H1 (cell line): Measurements from ENCODE around the gene NEB. TPM values are rescaled to one million over a fixed set of nuclear protein-coding genes. Genes with fewer than 3 reads are reported as not detected.

Source experiments
- ASH2L ChIP-seq: fragments of 200-600, 300-600 bp; sonication (generic); IDR thresholded peaks from one replicate; pipeline ENCODE4 v1.7.1; 2017; ENCODE audit warnings: low read length
- CBX5 ChIP-seq: fragments of 300-800, 300-1000 bp; sonication (generic); IDR thresholded peaks from 2 replicates; pipeline ENCODE4 v1.7.1; 2016; ENCODE audit warnings: antibody characterized with exemption, low read length, low read depth
- FOSL1 ChIP-seq: IDR thresholded peaks from 2 replicates; pipeline ENCODE4 v1.6.1; 2011; ENCODE audit warnings: mild to moderate bottlenecking, low read depth, low read length, moderate library complexity; ENCODE audit not compliant: insufficient read depth
- HDAC6 ChIP-seq: IDR thresholded peaks from one replicate; pipeline ENCODE4 v1.7.1; 2012; ENCODE audit warnings: low read depth, mild to moderate bottlenecking, inconsistent platforms, low read length, moderate library complexity
- KDM1A ChIP-seq: fragments of 200-600, 300-600 bp; sonication (generic); IDR thresholded peaks from 2 replicates; pipeline ENCODE4 v1.7.1; 2016; ENCODE audit warnings: mild to moderate bottlenecking, low read length, borderline replicate concordance
- NANOG ChIP-seq: IDR thresholded peaks from 2 replicates; pipeline ENCODE4 v1.6.1; 2011; ENCODE audit warnings: low read length, low read depth, mild to moderate bottlenecking, inconsistent platforms; ENCODE audit not compliant: insufficient read depth, poor library complexity, severe bottlenecking
- RFX5 ChIP-seq: IDR thresholded peaks from 2 replicates; pipeline ENCODE4 v1.6.1; 2011; ENCODE audit warnings: low read depth, low read length, improper control_type of control experiment, borderline replicate concordance
- RXRA ChIP-seq: IDR thresholded peaks from 2 replicates; pipeline ENCODE4 v1.6.1; 2011; ENCODE audit warnings: low read depth, mild to moderate bottlenecking, low read length, moderate library complexity; ENCODE audit not compliant: insufficient read depth
- SAP30 ChIP-seq: fragments of 300-600 bp; sonication (generic); IDR thresholded peaks from 2 replicates; pipeline ENCODE4 v1.7.1; 2012; ENCODE audit warnings: low read length, moderate library complexity, mild to moderate bottlenecking, inconsistent platforms; ENCODE audit not compliant: insufficient read depth, insufficient replicate concordance
- SIX5 ChIP-seq: IDR thresholded peaks from 2 replicates; pipeline ENCODE4 v1.6.1; 2011; ENCODE audit warnings: mild to moderate bottlenecking, low read depth, low read length
- SP4 ChIP-seq: IDR thresholded peaks from 2 replicates; pipeline ENCODE4 v1.6.1; 2012; ENCODE audit warnings: low read length, inconsistent platforms
- TEAD4 ChIP-seq: IDR thresholded peaks from 2 replicates; pipeline ENCODE4 v1.6.1; 2012; ENCODE audit warnings: low read depth, low read length, inconsistent platforms, mixed read lengths
- polyA plus RNA-seq, 7 experiments: library from polyadenylated mRNA; depleted of rRNA in 3 of 7; stranded (reverse) in 5 of 7; unstranded in 2 of 7; fragments of >200 nt in 5 of 7; fragments of 200-250 nt in 2 of 7; gene quantifications; 1 replicate in 5 of 7; 2 replicates in 1 of 7; 4 replicates in 1 of 7; pipeline versions ENCODE4 v1.2.1 to v1.2.3, GENCODE V29; 2011 to 2013; ENCODE audit warnings: missing spikeins in 2 of 7, mixed read lengths in 2 of 7
- total RNA-seq: library from RNA; stranded (reverse); fragmentation: NEBNext Ultra II Directional; extraction: Animal tissue kit (Norgen Biotek cat#: 25700); gene quantifications from 2 replicates; pipeline ENCODE4 v1.2.1, GENCODE V29; 2021
- TF ChIP-seq, protein P1 (sequence below): fragments of 300-600 bp; sonication (generic); IDR thresholded peaks from 2 replicates; pipeline ENCODE4 v1.7.1; 2012; ENCODE audit warnings: low read length, moderate library complexity, mild to moderate bottlenecking, inconsistent platforms; ENCODE audit not compliant: insufficient replicate concordance

Gene NEB
- total and polyA plus RNA-seq, 2 of the 8 experiments (the other 6 are each of a cell fraction or from before 2014, with no cell fraction given) = 1.4 to 2.5 TPM

DNA sequence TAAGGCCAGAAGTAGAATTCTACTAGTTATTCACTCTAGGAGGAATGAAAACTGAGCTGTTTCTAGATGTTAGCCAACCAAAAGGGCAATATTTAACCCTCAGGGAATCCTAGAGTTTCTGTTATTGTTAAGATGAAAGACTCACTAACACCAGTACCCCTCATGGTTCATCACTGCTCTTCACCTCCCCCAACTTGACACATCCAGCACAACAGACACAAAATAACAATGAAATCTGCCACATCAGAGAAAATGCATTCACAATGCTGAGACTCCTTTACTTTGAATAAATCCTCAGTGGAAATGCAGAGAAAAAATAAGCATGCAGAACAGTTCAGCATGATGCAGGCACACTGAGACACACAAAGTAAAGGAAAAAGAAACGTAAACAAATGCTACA lies 213.3 kb downstream of the NEB start (continued):
- TF ChIP-seq, protein P1, sequence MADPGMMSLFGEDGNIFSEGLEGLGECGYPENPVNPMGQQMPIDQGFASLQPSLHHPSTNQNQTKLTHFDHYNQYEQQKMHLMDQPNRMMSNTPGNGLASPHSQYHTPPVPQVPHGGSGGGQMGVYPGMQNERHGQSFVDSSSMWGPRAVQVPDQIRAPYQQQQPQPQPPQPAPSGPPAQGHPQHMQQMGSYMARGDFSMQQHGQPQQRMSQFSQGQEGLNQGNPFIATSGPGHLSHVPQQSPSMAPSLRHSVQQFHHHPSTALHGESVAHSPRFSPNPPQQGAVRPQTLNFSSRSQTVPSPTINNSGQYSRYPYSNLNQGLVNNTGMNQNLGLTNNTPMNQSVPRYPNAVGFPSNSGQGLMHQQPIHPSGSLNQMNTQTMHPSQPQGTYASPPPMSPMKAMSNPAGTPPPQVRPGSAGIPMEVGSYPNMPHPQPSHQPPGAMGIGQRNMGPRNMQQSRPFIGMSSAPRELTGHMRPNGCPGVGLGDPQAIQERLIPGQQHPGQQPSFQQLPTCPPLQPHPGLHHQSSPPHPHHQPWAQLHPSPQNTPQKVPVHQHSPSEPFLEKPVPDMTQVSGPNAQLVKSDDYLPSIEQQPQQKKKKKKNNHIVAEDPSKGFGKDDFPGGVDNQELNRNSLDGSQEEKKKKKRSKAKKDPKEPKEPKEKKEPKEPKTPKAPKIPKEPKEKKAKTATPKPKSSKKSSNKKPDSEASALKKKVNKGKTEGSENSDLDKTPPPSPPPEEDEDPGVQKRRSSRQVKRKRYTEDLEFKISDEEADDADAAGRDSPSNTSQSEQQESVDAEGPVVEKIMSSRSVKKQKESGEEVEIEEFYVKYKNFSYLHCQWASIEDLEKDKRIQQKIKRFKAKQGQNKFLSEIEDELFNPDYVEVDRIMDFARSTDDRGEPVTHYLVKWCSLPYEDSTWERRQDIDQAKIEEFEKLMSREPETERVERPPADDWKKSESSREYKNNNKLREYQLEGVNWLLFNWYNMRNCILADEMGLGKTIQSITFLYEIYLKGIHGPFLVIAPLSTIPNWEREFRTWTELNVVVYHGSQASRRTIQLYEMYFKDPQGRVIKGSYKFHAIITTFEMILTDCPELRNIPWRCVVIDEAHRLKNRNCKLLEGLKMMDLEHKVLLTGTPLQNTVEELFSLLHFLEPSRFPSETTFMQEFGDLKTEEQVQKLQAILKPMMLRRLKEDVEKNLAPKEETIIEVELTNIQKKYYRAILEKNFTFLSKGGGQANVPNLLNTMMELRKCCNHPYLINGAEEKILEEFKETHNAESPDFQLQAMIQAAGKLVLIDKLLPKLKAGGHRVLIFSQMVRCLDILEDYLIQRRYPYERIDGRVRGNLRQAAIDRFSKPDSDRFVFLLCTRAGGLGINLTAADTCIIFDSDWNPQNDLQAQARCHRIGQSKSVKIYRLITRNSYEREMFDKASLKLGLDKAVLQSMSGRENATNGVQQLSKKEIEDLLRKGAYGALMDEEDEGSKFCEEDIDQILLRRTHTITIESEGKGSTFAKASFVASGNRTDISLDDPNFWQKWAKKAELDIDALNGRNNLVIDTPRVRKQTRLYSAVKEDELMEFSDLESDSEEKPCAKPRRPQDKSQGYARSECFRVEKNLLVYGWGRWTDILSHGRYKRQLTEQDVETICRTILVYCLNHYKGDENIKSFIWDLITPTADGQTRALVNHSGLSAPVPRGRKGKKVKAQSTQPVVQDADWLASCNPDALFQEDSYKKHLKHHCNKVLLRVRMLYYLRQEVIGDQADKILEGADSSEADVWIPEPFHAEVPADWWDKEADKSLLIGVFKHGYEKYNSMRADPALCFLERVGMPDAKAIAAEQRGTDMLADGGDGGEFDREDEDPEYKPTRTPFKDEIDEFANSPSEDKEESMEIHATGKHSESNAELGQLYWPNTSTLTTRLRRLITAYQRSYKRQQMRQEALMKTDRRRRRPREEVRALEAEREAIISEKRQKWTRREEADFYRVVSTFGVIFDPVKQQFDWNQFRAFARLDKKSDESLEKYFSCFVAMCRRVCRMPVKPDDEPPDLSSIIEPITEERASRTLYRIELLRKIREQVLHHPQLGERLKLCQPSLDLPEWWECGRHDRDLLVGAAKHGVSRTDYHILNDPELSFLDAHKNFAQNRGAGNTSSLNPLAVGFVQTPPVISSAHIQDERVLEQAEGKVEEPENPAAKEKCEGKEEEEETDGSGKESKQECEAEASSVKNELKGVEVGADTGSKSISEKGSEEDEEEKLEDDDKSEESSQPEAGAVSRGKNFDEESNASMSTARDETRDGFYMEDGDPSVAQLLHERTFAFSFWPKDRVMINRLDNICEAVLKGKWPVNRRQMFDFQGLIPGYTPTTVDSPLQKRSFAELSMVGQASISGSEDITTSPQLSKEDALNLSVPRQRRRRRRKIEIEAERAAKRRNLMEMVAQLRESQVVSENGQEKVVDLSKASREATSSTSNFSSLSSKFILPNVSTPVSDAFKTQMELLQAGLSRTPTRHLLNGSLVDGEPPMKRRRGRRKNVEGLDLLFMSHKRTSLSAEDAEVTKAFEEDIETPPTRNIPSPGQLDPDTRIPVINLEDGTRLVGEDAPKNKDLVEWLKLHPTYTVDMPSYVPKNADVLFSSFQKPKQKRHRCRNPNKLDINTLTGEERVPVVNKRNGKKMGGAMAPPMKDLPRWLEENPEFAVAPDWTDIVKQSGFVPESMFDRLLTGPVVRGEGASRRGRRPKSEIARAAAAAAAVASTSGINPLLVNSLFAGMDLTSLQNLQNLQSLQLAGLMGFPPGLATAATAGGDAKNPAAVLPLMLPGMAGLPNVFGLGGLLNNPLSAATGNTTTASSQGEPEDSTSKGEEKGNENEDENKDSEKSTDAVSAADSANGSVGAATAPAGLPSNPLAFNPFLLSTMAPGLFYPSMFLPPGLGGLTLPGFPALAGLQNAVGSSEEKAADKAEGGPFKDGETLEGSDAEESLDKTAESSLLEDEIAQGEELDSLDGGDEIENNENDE = no peak
- TF ChIP-seq NANOG (no peak), KDM1A (no peak), SAP30 (no peak), RXRA (no peak), RFX5 (no peak), FOSL1 (no peak), SP4 (no peak), HDAC6 (no peak), CBX5 (no peak), TEAD4 (no peak), ASH2L (no peak), SIX5 (no peak)
